HG03280 (cell line): ENCODE measurements around the gene CNIH3.

Source experiments
- ATAC-seq: cut with Tn5 transposase; IDR thresholded peaks from one replicate; pipeline ENCODE4 v1.9.1; 2021; ENCODE audit warnings: mild to moderate bottlenecking, moderate library complexity; ENCODE audit not compliant: unreplicated experiment

The CNIH3 gene

GRCh38 chr1:224613486-224613885 lies 2.6 kb upstream of the CNIH3 start:
- ATAC-seq, result no peak

GRCh38 chr1:224616756-224617409 lies 766 bp downstream of the CNIH3 start:
- no peak for ATAC-seq

GRCh38 chr1:224617410-224618355 lies 1.6 kb downstream of the CNIH3 start:
- ATAC-seq, result no peak

- ATAC-seq, result no peak
Observed at GRCh38 chr1:224619209-224619608, 3.1 kb downstream of the CNIH3 start.

- ATAC-seq, result no peak
Observed at GRCh38 chr1:224620105-224620504, 4.0 kb downstream of the CNIH3 start.

GRCh38 chr1:224621813-224622682 lies 5.9 kb downstream of the CNIH3 start:
- ATAC-seq, result no peak

- no peak for ATAC-seq
Observed at GRCh38 chr1:224622831-224623230, 6.7 kb downstream of the CNIH3 start.

GRCh38 chr1:224623310-224623714 lies 7.2 kb downstream of the CNIH3 start:
- peak; percentile 2 for ATAC-seq

- peak; percentile 78 for ATAC-seq
Observed at GRCh38 chr1:224623743-224624333, 7.7 kb downstream of the CNIH3 start.

- no peak for ATAC-seq
Observed at GRCh38 chr1:224624432-224624831, 8.3 kb downstream of the CNIH3 start.

- no peak for ATAC-seq
Observed at GRCh38 chr1:224626042-224626441, 9.9 kb downstream of the CNIH3 start.

- ATAC-seq, result no peak
Observed at GRCh38 chr1:224629965-224630364, 13.8 kb downstream of the CNIH3 start.

- no peak for ATAC-seq
Observed at GRCh38 chr1:224631462-224632115, 15.5 kb downstream of the CNIH3 start.

- no peak for ATAC-seq
Observed at GRCh38 chr1:224632381-224632871, 16.3 kb downstream of the CNIH3 start.

GRCh38 chr1:224632921-224633321 lies 16.8 kb downstream of the CNIH3 start:
- no peak for ATAC-seq

GRCh38 chr1:224635356-224635755 lies 19.2 kb downstream of the CNIH3 start:
- no peak for ATAC-seq

GRCh38 chr1:224637515-224637914 lies 21.4 kb downstream of the CNIH3 start:
- no peak for ATAC-seq

GRCh38 chr1:224637936-224638335 lies 21.8 kb downstream of the CNIH3 start:
- ATAC-seq, result no peak

- ATAC-seq, result no peak
Observed at GRCh38 chr1:224639426-224639975, 23.4 kb downstream of the CNIH3 start.

GRCh38 chr1:224640018-224640417 lies 23.9 kb downstream of the CNIH3 start:
- ATAC-seq, result no peak
